HG03060 (cell line): ENCODE results near the gene USP3.
"Not testable (repeated sequence)": the region's sequence is repeated elsewhere in the genome, so short reads cannot be mapped to it uniquely, and the experiment has no call there.

ENCODE experiments used
- ATAC-seq: cut with Tn5 transposase; IDR thresholded peaks from one replicate; pipeline ENCODE4 v1.9.1; 2021; ENCODE audit warnings: low read depth, moderate number of reproducible peaks; ENCODE audit not compliant: unreplicated experiment

The USP3 gene

DNA sequence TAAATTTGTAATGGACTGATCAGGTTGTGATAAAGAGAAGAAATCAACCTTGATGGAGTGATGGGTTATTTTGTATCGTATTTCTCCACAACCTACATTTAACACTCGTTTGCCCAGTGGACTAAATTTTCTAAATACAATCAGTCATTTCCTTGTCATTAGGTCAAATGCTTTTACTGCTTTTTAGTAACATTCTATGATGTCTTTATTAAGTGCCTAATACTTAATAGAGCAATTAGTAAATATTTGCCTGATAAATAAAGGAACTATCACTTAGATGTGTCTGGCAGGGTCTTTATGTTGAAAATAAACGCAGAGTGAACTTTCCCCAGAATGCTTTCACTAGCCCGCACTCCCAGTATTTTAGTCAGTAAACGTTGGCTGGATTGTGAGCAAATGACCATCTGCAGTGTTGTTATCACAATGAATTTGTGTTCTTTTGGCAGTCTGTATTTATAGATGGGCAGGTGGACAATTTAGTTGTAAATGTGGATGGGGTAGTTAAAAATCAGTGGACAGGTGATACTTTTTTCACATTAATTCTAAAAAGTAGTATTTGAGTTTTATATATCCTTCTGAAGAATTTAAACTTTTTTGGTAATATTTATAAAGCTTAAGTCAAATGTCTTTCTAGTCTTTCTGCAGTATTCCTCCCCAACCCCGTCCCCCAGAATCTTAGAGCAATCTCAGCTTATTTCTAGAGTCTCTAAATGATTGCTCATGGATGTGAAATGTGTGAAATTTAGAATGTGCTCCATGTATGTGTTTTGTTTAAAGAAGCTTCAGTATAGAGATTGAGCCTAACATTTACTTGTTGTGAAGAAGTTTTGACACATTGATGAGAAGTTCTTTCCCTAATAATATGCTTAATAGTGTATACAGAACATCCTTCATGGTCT is 4.9 kb downstream of the USP3 start:
- no peak for ATAC-seq

DNA sequence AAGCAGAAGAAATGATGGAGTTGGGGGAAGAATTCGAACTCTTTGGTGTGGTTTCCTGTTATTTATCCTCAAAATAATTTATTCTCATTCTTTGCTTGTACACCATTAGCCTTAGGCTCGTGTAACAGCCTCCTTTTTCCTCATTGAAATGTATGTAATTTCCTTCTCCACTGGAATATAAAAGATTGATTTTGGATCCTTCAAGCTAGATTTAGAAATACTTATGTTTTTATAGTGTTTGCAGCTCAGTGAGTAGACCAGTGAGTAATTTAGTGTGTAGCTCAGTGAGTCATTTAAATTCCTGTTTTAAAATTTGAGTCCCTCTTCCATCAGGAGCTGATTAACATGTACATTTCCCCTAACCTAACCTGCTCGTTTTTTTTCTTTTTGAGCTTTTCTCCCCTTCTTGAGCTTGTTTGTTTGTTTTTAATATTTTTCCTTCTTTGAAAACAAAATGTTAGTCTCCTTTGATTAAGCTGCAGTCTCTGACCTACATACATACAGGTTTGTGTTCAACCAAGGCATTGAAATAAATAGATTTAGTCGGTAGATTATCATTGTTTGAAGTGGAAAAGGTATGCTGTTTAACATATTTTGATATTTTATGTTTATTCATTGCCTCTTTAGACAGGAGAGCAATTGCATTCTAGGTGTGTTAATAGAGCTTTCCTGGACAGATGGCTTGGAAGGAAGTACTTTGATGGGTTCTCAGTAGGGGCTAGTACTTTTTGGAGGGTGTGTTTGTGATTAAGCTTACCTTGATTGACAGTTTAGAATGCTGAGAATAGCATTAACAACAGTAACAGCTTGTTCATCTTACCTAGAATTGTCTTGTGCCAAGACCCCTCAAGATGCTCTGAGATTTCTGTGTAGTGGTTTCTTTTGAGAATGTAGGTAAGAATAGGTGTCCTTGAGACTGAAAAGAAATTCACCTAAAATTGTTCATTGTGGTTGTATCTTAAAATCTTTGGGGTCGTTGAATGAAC is 5.9 kb downstream of the USP3 start:
- ATAC-seq, result no peak

DNA sequence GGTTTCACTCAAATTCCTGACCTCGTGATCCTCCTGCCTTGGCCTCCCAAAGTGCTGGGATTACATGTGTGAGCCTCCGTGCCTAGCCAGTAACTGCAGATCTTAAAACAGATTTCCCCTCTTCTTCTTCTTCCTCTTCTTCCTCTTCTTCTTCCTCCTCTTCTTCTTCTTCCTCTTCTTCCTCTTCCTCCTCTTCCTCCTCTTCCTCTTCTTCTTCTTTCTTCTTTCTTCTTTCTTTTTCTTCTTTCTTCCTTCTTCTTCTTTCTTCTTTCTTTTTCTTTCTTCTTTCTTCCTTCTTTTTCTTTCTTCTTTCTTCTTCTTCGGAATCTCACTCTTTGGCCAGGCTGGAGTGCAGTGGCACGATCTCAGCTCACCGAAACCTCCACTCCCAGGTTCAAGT is 7.8 kb downstream of the USP3 start:
- no peak for ATAC-seq

DNA sequence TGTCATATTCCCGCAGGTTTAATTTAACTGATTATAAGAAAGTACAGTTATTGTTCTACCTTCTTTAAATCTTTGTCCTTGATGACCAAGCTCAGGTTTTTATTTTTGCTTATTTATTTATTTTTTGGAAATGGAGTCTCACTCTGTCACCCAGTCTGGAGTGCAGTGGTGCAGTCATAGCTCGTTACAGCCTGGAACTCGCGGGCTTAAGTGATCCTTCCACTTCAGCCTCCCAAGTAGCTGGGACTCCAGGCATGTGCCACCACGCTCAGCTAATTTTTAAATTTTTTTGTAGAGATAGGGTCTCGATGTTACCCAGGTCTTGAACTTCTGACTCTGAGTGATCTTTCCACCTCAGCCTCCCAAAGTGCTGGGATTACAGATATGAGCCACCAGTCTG is 8.9 kb downstream of the USP3 start:
- ATAC-seq, result no peak

DNA sequence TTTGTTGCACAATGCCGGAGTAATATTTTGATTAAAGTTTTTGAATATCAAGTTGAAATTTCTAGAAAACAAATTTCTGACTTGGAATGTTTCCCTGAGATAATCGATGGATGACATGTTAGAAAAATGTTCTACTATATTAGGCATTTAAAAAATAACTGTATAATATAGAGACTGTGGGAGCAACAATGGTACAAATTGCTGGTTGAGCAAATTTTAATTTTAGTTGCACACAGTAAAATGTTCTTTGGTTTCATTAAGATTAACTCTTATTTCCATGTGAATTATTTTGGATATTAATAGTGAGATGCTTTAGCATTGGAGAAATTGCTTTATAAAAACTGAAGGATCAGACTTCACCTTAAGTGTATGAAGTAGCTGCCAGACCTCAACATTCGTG is 9.3 kb downstream of the USP3 start:
- no peak for ATAC-seq

DNA sequence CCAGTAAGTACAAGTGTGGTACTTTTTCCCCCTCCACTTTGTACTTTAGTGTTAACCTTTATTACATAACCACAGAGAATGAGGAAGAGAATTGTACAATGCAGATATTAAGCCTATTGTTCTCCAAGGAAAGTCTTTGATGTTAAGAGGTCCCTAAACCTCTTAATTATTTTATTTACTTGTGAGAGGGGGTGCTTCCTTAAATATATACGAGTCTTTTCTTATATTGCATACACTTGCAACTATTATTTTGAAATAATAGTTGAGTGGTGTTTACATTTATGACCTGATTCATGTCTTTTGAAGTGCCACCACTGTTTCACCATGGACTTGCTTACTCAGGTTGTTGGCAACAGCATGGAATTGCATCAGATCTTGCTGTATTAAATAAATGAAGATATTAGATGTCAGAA is 10.1 kb downstream of the USP3 start:
- no peak for ATAC-seq

DNA sequence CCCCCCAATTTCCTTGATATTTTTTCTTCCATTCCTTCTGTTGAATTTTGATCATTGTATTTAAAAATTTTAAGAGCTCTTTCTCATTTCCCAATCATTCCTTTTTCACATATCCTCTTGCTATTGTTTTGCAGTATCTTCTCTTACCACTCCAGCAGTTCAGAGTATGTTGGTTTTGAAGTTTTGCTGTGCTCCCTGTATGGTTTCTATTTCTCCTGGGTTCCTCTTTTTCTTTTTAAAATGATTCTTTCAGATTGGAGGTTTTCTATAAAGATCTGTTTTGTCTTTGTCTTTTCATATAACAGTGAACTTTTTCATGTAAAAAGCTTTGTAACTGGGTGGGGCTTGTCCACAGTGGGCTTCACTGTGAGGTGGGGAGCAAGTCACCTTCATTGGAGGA is 12.8 kb downstream of the USP3 start:
- ATAC-seq, result no peak

DNA sequence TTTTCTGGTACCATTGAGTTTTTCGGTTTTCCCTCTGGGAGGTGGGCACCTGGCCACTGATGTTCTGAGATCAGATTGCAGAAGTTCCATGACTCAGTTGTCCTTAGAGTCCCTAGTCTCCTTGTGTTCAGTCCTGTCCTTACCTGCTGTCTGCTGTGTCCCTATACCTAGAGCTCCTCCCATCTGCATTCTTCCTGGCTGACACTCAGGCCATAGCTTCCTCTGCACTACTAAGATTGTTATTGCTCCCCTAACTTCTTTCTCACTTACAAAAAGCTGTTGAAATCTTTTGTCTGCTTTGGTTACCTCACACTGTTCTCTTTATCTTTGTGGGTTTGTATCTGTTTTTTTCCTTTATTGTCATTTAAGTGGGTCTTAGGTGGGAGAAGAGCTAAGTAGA is 13.2 kb downstream of the USP3 start:
- ATAC-seq, result no peak

DNA sequence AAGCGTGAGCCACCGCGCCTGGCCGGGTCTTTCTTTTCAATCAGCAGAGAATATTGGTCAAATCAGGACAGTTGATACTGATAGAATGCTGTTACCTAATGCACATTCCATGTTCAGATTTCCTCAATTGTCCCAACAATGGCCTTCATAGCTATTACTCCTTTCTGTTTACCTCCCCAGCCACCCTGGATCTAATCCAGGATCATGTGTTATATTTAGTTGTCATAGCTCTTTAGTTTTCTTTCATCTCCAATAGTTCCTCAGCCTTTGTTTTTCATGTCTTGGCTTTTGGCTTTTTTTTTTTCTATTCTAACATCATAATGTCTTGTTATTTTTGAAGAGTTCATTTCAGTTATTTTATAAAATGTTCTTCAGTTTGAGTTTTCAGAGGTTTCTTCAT is 14.6 kb downstream of the USP3 start:
- ATAC-seq, result no peak

DNA sequence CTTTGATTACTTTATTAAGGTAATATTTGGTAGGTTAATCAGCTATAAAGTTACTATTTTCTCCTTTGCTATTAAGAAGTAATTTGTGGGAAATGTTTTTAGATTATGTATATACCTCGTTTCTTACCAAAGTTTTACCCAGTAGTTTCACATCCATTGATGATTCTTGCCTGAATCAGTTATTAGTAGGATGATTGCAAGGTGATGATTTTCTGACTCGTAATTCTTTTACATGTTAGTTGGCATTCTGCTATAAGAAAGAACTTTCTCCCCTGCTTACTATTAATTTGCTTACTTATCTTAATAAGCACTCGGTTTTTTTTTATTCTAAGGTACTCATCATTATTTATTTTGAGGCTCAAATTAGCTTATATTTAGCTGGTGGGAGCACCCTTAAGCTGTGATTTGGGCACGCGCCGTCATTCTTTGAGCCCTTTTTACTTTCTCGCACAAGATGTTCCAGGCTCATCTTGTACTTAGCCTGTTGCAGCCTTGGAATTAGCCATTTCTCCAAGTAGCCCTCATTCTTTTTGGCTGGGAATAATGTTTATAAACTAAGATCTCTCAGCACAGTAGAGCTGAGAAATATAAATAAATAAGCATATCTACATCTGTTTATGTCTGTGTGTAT is 15.3 kb downstream of the USP3 start:
- no peak for ATAC-seq

DNA sequence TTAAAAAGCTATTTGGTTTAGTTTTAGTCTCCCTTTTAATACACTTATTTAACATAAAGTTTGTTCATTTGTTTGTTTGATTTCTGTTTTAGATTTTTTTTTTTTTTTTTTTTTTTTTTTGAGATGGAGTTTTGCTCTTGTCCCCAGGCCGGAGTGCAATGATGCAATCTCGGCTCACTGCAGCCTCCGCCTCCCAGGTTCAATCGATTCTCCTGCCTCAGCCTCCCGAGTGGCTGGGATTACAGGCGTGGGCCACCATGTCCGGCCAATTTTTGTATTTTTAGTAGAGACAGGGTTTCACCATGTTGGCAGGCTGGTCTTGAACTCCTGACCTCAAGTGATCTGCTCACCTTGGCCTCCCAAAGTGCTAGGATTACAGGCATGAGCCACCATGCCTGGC is 16.1 kb downstream of the USP3 start:
- ATAC-seq, result not testable (repeated sequence)

DNA sequence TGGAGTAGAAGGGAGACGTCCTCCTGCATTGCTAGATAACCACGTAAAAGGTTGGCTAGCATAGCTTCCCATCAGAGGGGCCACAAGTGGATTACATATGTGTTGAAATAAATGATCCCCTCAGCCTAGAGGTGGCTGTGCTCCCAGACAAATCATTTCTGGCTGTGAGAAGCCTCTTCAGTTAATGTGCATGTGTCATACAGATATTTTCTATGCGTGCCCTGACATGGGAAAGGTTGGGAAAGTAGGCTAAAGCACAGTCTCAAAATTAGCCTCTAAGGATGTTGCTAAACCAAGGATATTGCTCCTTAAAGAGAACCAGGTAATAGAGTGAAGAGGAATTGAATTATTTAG is 17.8 kb downstream of the USP3 start:
- no peak for ATAC-seq

DNA sequence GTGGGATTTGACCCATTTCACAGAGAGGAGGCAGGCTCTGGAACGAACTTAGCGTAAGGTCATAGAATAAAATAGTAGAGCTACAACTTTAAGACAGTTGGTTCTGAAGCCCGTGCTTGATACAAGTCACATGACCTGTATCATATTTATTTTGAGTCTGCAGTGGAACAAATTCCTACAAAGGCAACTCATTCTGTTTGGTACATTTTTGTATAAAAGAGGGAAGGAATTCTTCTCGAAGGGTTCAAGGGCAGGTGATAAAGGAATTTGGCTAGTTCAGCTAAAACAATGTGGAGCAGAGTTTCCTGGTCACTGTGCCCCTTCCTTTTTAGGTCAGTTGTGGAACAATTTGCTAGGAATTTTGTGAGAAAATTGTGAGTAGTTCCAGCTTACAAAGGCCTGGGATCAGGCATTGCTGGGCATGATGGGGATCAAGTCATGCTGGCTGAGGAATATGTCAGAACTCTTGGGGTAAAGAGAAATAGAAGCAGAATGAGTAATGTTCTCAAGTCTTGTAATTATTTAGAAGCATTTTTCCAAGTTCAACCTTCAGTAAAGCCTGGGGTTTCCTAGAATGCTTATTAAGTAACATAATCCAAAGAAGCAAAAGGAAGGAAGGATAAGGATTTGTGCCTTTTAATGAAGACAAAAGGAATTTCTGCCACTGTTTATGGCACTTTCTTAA is 19.1 kb downstream of the USP3 start:
- ATAC-seq, result no peak

DNA sequence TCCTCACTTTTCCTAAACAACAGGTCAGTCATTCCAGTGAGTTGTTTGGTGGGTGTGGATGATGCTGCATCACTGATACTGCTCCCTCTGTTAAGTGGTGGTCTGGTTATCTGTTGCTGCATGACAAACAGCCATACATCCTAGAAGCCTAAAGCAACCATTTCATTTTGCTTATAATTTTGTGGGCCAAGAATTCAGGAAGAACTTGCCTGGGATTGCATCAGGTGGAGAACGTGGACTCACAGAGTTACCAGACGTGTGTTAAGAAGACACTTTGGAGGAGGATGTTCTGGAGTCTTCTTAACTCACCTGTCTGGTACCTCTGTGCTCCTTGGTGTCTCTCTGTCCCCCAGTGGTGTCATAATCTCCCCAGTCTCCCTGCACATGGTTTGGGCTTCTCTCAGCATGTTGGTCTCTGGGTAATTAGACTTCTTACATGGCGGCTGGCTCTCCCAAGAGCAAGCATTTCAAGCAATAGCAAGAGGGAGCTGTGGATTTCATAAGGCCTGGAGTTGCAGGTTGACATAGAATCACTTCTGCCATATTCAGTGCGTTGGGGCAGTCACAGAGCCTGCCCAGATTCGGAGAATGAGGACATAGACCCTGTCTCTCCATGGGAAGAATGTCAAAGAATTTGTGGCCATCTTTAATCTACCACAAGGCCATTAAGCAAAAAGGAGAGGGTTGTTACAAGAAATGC is 20.1 kb downstream of the USP3 start:
- no peak for ATAC-seq

DNA sequence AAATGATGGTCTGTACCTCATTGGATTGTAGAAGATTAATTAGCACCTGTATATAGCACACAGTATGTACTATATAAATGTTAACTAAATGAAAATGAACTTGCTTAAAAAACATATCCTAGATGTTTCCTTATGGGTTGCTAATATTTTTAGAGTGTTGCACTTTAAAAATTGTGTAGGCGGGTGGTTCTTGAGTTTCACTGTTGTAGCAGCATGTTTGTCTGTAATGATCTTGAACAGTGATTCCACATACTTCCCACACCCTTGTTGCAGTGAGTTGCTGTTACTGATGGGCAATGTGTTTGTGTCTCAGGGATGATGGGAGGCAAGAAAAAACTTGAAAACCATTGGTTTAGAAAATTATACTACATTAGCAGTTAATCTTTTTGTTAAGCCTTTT is 22.0 kb downstream of the USP3 start:
- no peak for ATAC-seq

DNA sequence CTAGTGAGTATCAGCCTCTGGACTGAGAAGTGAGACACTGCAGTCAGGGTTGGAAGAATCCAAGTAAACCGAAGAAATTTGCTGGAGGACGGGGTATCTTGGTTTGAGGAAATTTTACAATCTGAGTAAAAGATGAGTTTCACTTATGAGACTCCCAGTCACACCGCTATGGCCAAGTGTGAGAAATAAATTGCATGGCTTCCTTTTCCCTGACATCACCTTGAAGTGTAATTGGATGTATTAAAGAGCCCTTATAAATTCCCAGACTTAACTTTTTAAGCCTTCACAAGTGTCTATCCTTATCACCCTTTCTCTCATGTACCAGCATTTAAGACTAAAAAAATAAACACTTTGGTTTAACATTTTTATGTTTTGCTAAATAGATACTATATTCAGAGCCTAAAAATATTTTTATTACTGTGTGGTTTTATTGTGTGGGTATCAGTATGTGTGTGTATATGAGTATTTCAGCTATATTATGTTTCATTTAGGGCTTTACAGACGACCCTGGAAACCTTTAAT is 23.8 kb downstream of the USP3 start:
- no peak for ATAC-seq

DNA sequence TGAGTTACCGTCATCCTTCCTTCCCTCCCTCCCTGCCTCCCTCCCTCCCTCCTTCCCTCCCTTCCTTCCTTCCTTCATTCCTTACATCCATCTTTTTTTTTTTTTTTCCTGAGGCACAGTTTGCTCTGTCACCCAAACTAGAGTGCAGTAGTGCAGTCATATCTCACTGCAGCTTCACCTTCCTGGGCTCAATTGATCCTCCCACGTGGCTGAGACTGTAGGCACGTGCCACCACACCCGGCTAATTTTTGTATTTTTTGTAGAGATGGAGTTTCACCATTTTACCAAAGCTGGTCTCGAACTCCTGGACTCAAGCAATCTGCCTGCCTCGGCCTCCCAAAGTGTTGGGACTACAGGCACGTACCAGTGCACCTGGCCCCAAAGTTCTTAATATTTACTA is 25.8 kb downstream of the USP3 start:
- ATAC-seq, result no peak

DNA sequence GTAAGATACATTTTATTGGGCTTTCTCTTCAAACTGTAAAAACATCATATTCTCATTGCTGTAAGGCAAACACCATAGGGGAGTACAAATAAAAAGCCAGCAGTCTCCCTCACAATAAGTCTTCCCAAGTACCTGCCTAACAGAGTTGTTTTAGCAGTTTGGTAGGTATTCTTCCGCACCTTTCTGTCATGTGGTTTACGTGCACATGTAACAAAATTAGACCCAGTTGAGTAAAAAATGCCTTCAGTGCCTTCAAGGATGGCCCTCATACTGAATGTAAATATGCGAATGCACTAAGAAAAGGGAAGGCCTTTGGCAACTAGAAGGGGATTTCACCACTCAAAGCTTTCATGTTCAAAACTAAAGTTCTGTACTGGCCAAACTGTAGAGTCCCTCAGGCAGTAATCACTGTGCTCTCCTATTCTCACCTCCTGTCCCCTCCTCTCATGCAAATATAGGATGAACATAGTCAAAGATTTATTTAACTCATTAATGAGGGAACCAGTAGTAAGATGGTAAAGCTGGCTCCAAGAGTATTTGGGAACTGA is 26.4 kb downstream of the USP3 start:
- no peak for ATAC-seq

DNA sequence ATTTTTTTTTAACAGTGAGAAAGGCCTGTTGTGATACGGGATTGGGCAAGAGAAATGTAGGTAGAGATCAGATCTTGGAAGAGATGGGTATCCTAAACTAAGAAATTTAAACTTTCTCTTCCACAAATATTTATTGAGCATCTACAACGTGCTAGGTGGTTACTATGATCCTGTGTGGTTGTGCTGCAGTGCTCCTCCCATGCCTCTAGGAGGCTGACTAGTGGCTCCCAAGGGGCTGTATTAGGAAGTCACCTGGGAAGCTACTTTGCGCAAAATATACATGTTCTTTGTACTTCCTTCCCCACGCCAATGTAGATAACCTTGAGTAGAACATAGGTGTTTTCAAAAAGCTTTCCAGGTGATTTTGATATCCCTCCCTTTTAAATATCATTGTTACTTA is 27.2 kb downstream of the USP3 start:
- ATAC-seq, result no peak
